Measurements from ENCODE around the gene IFI27L1.
A peak's percentile ranks its signal among the peaks of the same experiment; 100 is the strongest.
"Not testable (repeated sequence)": the region's sequence is repeated elsewhere in the genome, so short reads cannot be mapped to it uniquely, and the experiment has no call there.

IFI27L1 gene

DNA sequence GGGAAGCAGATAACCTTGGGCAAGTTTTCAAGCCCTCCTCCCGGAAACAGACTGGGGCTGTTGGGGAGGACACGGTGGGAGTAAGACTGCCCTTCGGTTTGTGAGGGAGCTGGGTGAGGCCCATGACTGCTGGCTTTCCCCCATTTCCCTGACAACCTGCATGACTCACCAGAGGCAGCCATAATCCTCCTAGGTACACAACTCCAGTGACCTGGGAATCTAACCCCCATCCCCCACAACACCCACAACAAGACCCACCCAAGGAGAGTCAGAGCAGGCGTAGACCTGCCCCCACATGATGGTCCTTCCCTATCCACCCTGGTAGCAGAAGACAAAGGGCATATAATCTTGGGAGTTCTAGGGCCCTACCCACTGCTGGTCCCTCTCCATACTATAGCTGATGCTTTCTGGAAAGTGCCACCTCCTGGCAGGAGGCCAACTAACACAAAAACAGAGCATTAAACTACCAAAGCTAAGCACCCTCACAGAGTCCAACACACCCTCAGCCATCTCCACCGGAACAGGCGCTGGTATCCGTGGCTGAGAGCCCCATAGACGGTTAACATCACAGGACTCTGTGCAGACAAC is 14.9 kb upstream of the IFI27L1 start:
- TF ChIP-seq, protein P1, sequence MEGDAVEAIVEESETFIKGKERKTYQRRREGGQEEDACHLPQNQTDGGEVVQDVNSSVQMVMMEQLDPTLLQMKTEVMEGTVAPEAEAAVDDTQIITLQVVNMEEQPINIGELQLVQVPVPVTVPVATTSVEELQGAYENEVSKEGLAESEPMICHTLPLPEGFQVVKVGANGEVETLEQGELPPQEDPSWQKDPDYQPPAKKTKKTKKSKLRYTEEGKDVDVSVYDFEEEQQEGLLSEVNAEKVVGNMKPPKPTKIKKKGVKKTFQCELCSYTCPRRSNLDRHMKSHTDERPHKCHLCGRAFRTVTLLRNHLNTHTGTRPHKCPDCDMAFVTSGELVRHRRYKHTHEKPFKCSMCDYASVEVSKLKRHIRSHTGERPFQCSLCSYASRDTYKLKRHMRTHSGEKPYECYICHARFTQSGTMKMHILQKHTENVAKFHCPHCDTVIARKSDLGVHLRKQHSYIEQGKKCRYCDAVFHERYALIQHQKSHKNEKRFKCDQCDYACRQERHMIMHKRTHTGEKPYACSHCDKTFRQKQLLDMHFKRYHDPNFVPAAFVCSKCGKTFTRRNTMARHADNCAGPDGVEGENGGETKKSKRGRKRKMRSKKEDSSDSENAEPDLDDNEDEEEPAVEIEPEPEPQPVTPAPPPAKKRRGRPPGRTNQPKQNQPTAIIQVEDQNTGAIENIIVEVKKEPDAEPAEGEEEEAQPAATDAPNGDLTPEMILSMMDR (IDR thresholded peaks at IDR 0.05; ENCODE audit: low read depth, low read length): no peak
- no peak overlapping the region for H3K4me3 ChIP-seq (ENCODE audit: low read depth, low read length)

DNA sequence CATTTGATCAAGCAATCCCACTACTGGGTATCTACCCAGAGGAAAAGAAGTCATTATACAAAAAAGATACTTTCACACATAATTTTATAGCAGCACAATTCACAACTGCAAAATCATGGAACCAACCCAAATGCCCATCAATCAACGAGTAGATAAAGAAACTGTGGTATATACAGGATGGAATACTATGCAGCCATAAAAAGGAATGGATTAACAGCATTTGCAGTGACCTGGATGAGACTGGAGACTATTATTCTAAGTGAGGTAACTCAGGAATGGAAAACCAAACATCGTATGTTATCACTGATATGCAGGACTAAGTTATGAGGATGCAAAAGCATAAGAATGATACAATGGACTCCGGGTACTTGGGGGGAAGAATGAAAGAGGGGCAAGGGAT is 9.0 kb upstream of the IFI27L1 start:
- H3K4me3 ChIP-seq (ENCODE audit: low read depth, low read length): not testable (repeated sequence)

DNA sequence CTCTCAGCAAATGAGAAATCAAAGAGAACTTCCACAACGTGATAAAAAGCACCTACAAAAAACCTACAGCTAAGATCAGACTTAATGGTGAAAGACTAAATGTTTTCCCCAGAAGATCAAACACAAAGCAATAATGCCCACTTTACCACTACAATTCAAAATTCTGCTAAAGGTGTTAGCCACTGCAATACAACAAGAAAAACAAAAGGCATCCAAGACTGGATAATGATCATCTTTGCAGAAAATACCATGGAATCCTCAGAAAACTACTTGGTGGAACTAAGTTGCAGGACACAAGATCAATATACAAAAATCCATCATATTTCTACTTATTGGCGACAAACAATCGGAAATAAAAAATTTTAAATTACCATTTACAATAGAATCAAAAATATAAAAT is 6.6 kb upstream of the IFI27L1 start:
- TF ChIP-seq, protein P1 (IDR thresholded peaks at IDR 0.05; ENCODE audit: low read depth, low read length): no peak
- H3K4me3 ChIP-seq (ENCODE audit: low read depth, low read length): no peak overlapping the region

DNA sequence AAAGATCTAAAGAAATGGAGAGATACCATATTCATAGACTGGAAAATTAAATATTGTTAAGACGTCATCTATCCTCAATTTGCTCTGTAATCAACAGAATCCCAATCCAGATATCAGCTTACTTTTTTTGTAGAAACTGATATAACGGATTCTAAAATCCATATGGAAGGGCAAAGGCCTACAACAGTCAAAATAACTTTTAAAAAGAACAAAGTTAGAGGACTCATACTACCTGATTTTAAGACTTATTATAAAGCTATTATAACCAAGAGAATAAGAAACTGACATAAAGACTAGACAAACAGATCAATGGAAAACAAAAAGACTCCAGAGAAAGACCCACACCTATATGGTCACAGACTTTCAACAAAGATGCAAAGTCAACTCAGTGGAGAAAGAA is 6.1 kb upstream of the IFI27L1 start:
- TF ChIP-seq, protein P1 (IDR thresholded peaks at IDR 0.05; ENCODE audit: low read depth, low read length): no peak
- H3K4me3 ChIP-seq (ENCODE audit: low read depth, low read length): no peak overlapping the region

- H3K4me3 ChIP-seq (ENCODE audit: low read depth, low read length): no peak overlapping the region
- TF ChIP-seq, protein P1 (IDR thresholded peaks at IDR 0.05; ENCODE audit: low read depth, low read length): no peak
Observed at GRCh38 chr14:94077111-94077821, 3.8 kb upstream of the IFI27L1 start.

DNA sequence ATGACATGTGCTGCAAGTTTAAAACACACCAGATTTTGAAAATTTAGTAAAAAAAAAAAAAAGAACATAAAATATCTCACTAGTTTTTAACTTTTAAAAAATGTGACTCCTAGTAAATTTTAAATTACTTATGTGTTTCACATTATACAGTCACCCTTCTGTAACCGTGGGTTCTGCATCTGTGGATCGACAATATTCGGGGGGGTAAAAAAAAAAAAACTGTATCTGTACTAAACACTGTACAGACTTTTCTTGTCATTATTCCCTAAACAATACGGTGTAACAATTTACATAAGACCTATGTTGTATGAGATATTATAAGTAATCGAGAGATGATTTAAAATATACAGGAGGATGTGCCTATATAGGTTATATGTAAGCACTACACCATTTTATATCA is 3.3 kb upstream of the IFI27L1 start:
- TF ChIP-seq, protein P1 (IDR thresholded peaks at IDR 0.05; ENCODE audit: low read depth, low read length): no peak
- H3K4me3 ChIP-seq (ENCODE audit: low read depth, low read length): no peak overlapping the region

GRCh38 chr14:94079891-94080620 is 1.1 kb upstream of the IFI27L1 start:
- H3K4me3 ChIP-seq (ENCODE audit: low read depth, low read length): peak overlapping the region; percentile 90
- TF ChIP-seq, protein P1 (IDR thresholded peaks at IDR 0.05; ENCODE audit: low read depth, low read length): no peak

Data from WI38 (cell line).